Stimulated activated memory B cell treated with anti-CD40 and anti-IgM and Interleukin-4, amounts not matched to agents 10 μg/mL and 1 μg/mL and 100 μg/mL, for 72 hours (primary cell): ENCODE data around the gene MEGF10.
"Not testable (repeated sequence)": the region's sequence is repeated elsewhere in the genome, so short reads cannot be mapped to it uniquely, and the experiment has no call there.

Experiments
- ATAC-seq: fragments of 150-1000 bp; cut with Tn5 transposase; 2 replicates; pipeline ENCODE4 v1.10.0; 2021
- H3K27ac Mint-ChIP-seq: one replicate; pipeline ENCODE4 v1.8.0; 2022; ENCODE audit warnings: mild to moderate bottlenecking, mixed read lengths
- H3K27me3 Mint-ChIP-seq: one replicate; pipeline ENCODE4 v1.8.0; 2022; ENCODE audit warnings: mixed read lengths
- H3K36me3 Mint-ChIP-seq: one replicate; pipeline ENCODE4 v1.8.0; 2022; ENCODE audit warnings: mixed read lengths
- H3K4me1 Mint-ChIP-seq: one replicate; pipeline ENCODE4 v1.8.0; 2022; ENCODE audit warnings: mixed read lengths
- H3K4me3 Mint-ChIP-seq: one replicate; pipeline ENCODE4 v1.8.0; 2022; ENCODE audit warnings: mild to moderate bottlenecking, moderate library complexity, mixed read lengths
- H3K9me3 Mint-ChIP-seq: one replicate; pipeline ENCODE4 v1.8.0; 2022; ENCODE audit warnings: mixed read lengths

The MEGF10 gene

GRCh38 chr5:127293373-127293772 lies 2.8 kb downstream of the MEGF10 start:
- Mint-ChIP-seq H3K4me1 (peaks cover 12% of the 10 kb centered on the region), H3K36me3 (no peaks in the 10 kb centered on the region), H3K9me3 (peaks cover 4% of the 10 kb centered on the region), H3K27ac (no peak overlapping the region), H3K27me3 (peaks cover 77% of the 10 kb centered on the region), H3K4me3 (no peak overlapping the region)
- ATAC-seq = no peak

GRCh38 chr5:127294829-127295228 lies 4.2 kb downstream of the MEGF10 start:
- Mint-ChIP-seq H3K9me3 (no peaks in the 10 kb centered on the region), H3K27me3 (peaks cover 73% of the 10 kb centered on the region), H3K4me1 (peaks cover 7% of the 10 kb centered on the region), H3K36me3 (no peaks in the 10 kb centered on the region), H3K27ac (no peak overlapping the region), H3K4me3 (no peak overlapping the region)
- no peak for ATAC-seq

- Mint-ChIP-seq H3K4me3 (no peak overlapping the region), H3K27me3 (peaks cover 73% of the 10 kb centered on the region), H3K9me3 (no peaks in the 10 kb centered on the region), H3K36me3 (no peaks in the 10 kb centered on the region), H3K4me1 (peaks cover under 1% of the 10 kb centered on the region), H3K27ac (no peak overlapping the region)
- no peak for ATAC-seq
These were observed 4.9 kb downstream of the MEGF10 start for GRCh38 chr5:127295454-127295853.

GRCh38 chr5:127296321-127296720 lies 5.7 kb downstream of the MEGF10 start:
- H3K27me3 Mint-ChIP-seq = peaks cover 64% of the 10 kb centered on the region
- no peaks in the 10 kb centered on the region for H3K36me3 Mint-ChIP-seq
- no peaks in the 10 kb centered on the region for H3K4me1 Mint-ChIP-seq
- ATAC-seq = no peak
- H3K9me3 Mint-ChIP-seq = no peaks in the 10 kb centered on the region
- H3K4me3 Mint-ChIP-seq = no peak overlapping the region
- H3K27ac Mint-ChIP-seq = no peak overlapping the region

GRCh38 chr5:127296894-127297293 lies 6.3 kb downstream of the MEGF10 start:
- not testable (repeated sequence) for H3K9me3 Mint-ChIP-seq, H3K4me3 Mint-ChIP-seq, H3K27ac Mint-ChIP-seq, H3K36me3 Mint-ChIP-seq, H3K4me1 Mint-ChIP-seq, ATAC-seq
- H3K27me3 Mint-ChIP-seq = peaks cover 58% of the 10 kb centered on the region

- no peaks in the 10 kb centered on the region for H3K36me3 Mint-ChIP-seq
- H3K4me1 Mint-ChIP-seq = no peaks in the 10 kb centered on the region
- no peak overlapping the region for H3K27ac Mint-ChIP-seq
- ATAC-seq = no peak
- H3K4me3 Mint-ChIP-seq = no peak overlapping the region
- no peaks in the 10 kb centered on the region for H3K9me3 Mint-ChIP-seq
- H3K27me3 Mint-ChIP-seq = peaks cover 60% of the 10 kb centered on the region
These were observed 6.9 kb downstream of the MEGF10 start for GRCh38 chr5:127297348-127298035.

GRCh38 chr5:127298036-127298429 lies 7.4 kb downstream of the MEGF10 start:
- Mint-ChIP-seq H3K27me3 (peaks cover 65% of the 10 kb centered on the region), H3K27ac (no peak overlapping the region), H3K4me3 (no peak overlapping the region), H3K36me3 (no peaks in the 10 kb centered on the region), H3K4me1 (no peaks in the 10 kb centered on the region), H3K9me3 (no peaks in the 10 kb centered on the region)
- ATAC-seq = no peak

GRCh38 chr5:127298656-127299055 lies 8.1 kb downstream of the MEGF10 start:
- peaks cover 61% of the 10 kb centered on the region for H3K27me3 Mint-ChIP-seq
- H3K4me1 Mint-ChIP-seq = no peaks in the 10 kb centered on the region
- no peak overlapping the region for H3K4me3 Mint-ChIP-seq
- no peak overlapping the region for H3K27ac Mint-ChIP-seq
- H3K36me3 Mint-ChIP-seq = no peaks in the 10 kb centered on the region
- no peaks in the 10 kb centered on the region for H3K9me3 Mint-ChIP-seq
- no peak for ATAC-seq

- Mint-ChIP-seq H3K9me3 (no peaks in the 10 kb centered on the region), H3K4me3 (no peak overlapping the region)
- ATAC-seq = no peak
These were observed 9.1 kb downstream of the MEGF10 start for GRCh38 chr5:127299678-127300077.

GRCh38 chr5:127302509-127302908 lies 11.9 kb downstream of the MEGF10 start:
- ATAC-seq = no peak
- Mint-ChIP-seq H3K36me3 (no peaks in the 10 kb centered on the region), H3K4me3 (no peak overlapping the region), H3K9me3 (no peaks in the 10 kb centered on the region), H3K4me1 (no peaks in the 10 kb centered on the region), H3K27me3 (peaks cover 36% of the 10 kb centered on the region), H3K27ac (no peak overlapping the region)

More at GRCh38 chr5:127299678-127300077, 9.1 kb downstream of the MEGF10 start:
- no peak overlapping the region for H3K27ac Mint-ChIP-seq
- no peaks in the 10 kb centered on the region for H3K36me3 Mint-ChIP-seq
- H3K4me1 Mint-ChIP-seq = no peaks in the 10 kb centered on the region
- peaks cover 52% of the 10 kb centered on the region for H3K27me3 Mint-ChIP-seq

- no peak overlapping the region for H3K27ac Mint-ChIP-seq
- no peaks in the 10 kb centered on the region for H3K9me3 Mint-ChIP-seq
- peaks cover 27% of the 10 kb centered on the region for H3K27me3 Mint-ChIP-seq
These were observed 12.8 kb downstream of the MEGF10 start for GRCh38 chr5:127303404-127303803.

GRCh38 chr5:127305493-127305892 lies 14.9 kb downstream of the MEGF10 start:
- ATAC-seq = no peak
- Mint-ChIP-seq H3K36me3 (no peaks in the 10 kb centered on the region), H3K27ac (no peak overlapping the region), H3K27me3 (peaks cover 26% of the 10 kb centered on the region), H3K4me1 (no peaks in the 10 kb centered on the region), H3K4me3 (no peak overlapping the region), H3K9me3 (no peaks in the 10 kb centered on the region)

More at GRCh38 chr5:127303404-127303803, 12.8 kb downstream of the MEGF10 start:
- no peak for ATAC-seq
- Mint-ChIP-seq H3K4me1 (no peaks in the 10 kb centered on the region), H3K36me3 (no peaks in the 10 kb centered on the region), H3K4me3 (no peak overlapping the region)

- Mint-ChIP-seq H3K27me3 (peaks cover 26% of the 10 kb centered on the region), H3K36me3 (no peaks in the 10 kb centered on the region), H3K9me3 (no peaks in the 10 kb centered on the region), H3K4me1 (no peaks in the 10 kb centered on the region), H3K4me3 (no peak overlapping the region), H3K27ac (no peak overlapping the region)
- ATAC-seq = no peak
These were observed 15.4 kb downstream of the MEGF10 start for GRCh38 chr5:127306036-127306435.

GRCh38 chr5:127306647-127307046 lies 16.1 kb downstream of the MEGF10 start:
- no peaks in the 10 kb centered on the region for H3K4me1 Mint-ChIP-seq
- H3K27me3 Mint-ChIP-seq = peaks cover 26% of the 10 kb centered on the region
- no peak overlapping the region for H3K4me3 Mint-ChIP-seq
- ATAC-seq = no peak
- no peaks in the 10 kb centered on the region for H3K9me3 Mint-ChIP-seq
- no peak overlapping the region for H3K27ac Mint-ChIP-seq
- H3K36me3 Mint-ChIP-seq = no peaks in the 10 kb centered on the region

- Mint-ChIP-seq H3K27ac (no peak overlapping the region), H3K27me3 (peaks cover 18% of the 10 kb centered on the region), H3K4me3 (no peak overlapping the region), H3K4me1 (no peaks in the 10 kb centered on the region), H3K36me3 (no peaks in the 10 kb centered on the region), H3K9me3 (no peaks in the 10 kb centered on the region)
- no peak for ATAC-seq
These were observed 17.3 kb downstream of the MEGF10 start for GRCh38 chr5:127307868-127308267.

GRCh38 chr5:127308325-127308724 lies 17.7 kb downstream of the MEGF10 start:
- not testable (repeated sequence) for H3K9me3 Mint-ChIP-seq, H3K27ac Mint-ChIP-seq, H3K4me3 Mint-ChIP-seq, H3K4me1 Mint-ChIP-seq, H3K36me3 Mint-ChIP-seq, ATAC-seq
- peaks cover 15% of the 10 kb centered on the region for H3K27me3 Mint-ChIP-seq
